Epidermal melanocyte (primary cell): ENCODE results near the gene PAPLN.
"Not testable (repeated sequence)": the region's sequence is repeated elsewhere in the genome, so short reads cannot be mapped to it uniquely, and the experiment has no call there.

Source experiments
- DNase-seq: peaks from one replicate; pipeline ENCODE4 v3.0.0; 2011; ENCODE audit warnings: low spot score; ENCODE audit not compliant: insufficient read length

Gene PAPLN

GRCh38 chr14:73285979-73286378 is 48.7 kb downstream of the PAPLN start:
- no peak for DNase-seq

DNA sequence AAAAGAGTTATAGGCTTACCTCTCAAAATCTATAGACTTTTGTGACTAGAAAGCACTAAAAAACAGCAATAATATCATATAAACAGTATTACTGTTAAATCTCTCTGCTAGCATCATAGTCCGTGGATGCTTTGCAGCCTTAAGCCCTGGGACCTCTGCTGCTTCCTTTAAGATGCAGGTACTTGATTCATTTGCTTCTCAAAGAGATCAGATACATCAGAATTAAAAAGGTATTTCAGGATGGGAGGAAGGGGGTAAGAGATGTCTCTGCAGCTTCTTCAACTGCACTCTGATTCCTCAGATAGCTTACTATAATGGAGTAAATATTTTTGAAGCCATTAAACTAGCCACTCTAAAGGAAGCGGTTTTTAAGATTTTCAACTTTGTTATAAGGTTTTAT is 49.3 kb downstream of the PAPLN start:
- DNase-seq = no peak

DNA sequence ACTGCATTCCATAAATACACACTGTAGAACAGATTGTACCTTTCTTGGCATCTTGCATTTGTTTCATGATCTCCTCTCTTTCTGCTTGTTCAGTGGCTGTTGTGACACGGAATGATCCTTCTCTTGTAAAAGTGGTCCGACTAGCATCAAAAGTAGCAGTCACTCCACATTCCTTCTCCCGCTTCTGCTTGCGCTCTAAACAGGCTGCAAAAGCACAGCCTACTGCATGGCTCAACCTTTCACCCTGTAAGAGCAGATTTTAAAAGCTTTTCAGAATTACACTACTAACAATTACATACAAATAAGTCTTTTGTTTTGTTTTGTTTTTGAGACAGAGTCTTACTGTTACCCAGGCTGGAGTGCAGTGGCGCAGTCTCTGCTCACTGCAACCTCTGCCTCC is 49.8 kb downstream of the PAPLN start:
- no peak for DNase-seq

DNA sequence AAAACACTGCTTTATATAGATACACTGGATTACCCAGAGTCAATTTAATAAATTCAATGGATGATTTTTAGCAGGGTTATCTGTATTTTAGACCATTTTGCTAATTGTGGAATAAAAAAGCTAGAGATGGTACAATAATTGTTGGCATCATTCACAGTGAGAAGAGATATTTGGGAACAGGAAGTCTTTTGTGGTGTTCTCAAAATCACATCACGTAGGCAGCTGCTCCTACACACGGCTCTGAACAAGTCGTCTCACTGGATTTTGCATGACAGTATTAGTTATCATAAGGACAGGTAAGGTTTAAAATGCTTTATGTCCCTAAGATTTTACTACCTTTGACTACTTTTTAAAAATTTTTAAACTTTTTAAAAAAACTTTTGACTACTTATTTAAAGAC is 52.0 kb downstream of the PAPLN start:
- DNase-seq = no peak

- no peak for DNase-seq
These were observed 52.4 kb downstream of the PAPLN start for GRCh38 chr14:73289729-73290128.

- DNase-seq = no peak
These were observed 53.0 kb downstream of the PAPLN start for GRCh38 chr14:73290279-73290678.

GRCh38 chr14:73293782-73294781 is 56.8 kb downstream of the PAPLN start:
- no peak for DNase-seq

- DNase-seq = no peak
These were observed 58.0 kb downstream of the PAPLN start for GRCh38 chr14:73295198-73295796.

- no peak for DNase-seq
These were observed 68.2 kb downstream of the PAPLN start for GRCh38 chr14:73305499-73305898.

DNA sequence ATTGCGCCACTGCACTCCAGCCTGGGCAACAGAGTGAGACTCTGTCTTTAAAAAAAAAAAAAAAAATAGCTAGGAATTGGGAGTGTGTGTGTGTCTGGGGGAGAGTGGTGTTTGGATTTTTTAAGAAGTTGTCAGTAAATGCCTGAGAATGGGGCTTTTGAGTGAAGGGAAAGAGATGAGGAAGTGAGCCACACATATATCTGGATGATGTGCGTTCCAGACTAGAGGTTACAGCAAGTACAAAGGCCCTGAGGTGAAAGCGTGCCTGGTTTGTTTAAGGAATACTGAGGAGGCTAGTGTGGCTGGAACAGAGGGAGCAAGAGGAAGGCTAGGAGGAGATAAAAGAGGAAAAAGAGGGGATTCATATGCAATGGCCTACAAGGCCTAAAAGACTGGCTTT is 70.0 kb downstream of the PAPLN start:
- no peak for DNase-seq

DNA sequence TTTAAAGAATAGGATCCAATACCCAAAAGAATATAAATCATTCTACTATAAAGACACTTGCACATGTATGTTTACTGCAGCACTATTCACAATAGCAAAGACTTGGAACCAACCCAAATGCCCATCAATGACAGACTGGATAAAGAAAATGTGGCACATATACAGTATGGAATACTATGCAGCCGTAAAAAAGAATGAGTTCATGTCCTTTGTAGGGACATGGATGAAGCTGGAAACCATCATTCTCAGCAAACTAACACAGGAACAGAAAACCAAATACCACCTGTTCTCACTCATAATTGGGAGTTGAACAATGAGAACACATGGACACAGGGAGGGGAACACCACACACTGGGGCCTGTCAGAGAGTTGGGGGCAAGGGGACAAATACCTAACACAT is 71.9 kb downstream of the PAPLN start:
- not testable (repeated sequence) for DNase-seq

GRCh38 chr14:73311708-73312030 is 74.4 kb downstream of the PAPLN start:
- no peak for DNase-seq

DNA sequence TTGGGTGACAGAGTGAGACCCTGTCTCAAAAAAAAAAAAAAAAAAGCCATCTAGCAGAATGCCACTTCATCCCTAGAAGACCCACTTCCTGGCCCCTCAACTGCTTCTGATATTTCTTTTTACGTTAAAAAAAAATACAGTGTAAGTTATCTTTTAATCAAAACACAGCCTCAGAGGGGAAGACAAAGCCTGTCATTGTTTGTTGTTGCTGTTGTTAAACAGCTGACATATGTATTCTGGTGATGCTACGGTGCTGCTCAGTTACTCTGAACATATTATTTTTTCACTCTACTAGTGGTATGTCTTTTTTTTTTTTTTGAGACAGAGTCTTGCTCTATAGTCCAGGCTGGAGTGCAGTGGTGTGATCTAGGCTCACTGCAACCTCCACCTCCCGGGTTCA is 75.4 kb downstream of the PAPLN start:
- DNase-seq = no peak

DNA sequence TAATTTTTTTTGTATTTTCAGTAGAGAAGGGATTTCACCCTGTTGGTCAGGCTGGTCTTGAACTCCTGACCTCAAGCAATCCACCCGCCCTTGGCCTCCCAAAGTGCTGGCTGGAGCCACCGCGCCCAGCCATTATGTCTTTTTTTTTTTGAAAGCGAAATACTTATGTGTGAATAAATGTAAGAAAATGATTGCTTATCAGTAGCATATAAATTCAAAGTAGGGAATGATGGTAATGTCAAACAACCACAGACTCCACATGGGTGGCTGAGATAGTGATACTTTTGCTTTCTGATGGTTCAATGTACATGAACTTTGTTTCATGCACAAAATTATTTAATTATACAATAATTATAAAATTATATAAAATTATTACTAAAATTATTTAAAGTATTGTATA is 75.8 kb downstream of the PAPLN start:
- no peak for DNase-seq

- DNase-seq = no peak
These were observed 86.6 kb downstream of the PAPLN start for GRCh38 chr14:73323896-73324399.
